Stimulated activated CD4-positive, alpha-beta T cell treated with anti-CD3 and anti-CD28 coated beads, Interleukin-15, amount 100 ng/mL, for 1 hour (primary cell): ENCODE measurements around the gene USP3.
"Not testable (repeated sequence)": the region's sequence is repeated elsewhere in the genome, so short reads cannot be mapped to it uniquely, and the experiment has no call there.

Source experiments
- DNase-seq, 2 donors: peaks; one replicate each; pipeline ENCODE4 v3.0.0-alpha.2; 2020; ENCODE audit warnings: low read depth in 1 of 2, low spot score in 1 of 2

The USP3 gene

GRCh38 chr15:63509955-63510940 is 5.9 kb downstream of the USP3 start:
- no peak for DNase-seq

DNA sequence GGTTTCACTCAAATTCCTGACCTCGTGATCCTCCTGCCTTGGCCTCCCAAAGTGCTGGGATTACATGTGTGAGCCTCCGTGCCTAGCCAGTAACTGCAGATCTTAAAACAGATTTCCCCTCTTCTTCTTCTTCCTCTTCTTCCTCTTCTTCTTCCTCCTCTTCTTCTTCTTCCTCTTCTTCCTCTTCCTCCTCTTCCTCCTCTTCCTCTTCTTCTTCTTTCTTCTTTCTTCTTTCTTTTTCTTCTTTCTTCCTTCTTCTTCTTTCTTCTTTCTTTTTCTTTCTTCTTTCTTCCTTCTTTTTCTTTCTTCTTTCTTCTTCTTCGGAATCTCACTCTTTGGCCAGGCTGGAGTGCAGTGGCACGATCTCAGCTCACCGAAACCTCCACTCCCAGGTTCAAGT is 7.8 kb downstream of the USP3 start:
- DNase-seq, result no peak

- no peak for DNase-seq
Observed at GRCh38 chr15:63513271-63513670, 8.9 kb downstream of the USP3 start.

- DNase-seq, result no peak
Observed at GRCh38 chr15:63513728-63514127, 9.3 kb downstream of the USP3 start.

DNA sequence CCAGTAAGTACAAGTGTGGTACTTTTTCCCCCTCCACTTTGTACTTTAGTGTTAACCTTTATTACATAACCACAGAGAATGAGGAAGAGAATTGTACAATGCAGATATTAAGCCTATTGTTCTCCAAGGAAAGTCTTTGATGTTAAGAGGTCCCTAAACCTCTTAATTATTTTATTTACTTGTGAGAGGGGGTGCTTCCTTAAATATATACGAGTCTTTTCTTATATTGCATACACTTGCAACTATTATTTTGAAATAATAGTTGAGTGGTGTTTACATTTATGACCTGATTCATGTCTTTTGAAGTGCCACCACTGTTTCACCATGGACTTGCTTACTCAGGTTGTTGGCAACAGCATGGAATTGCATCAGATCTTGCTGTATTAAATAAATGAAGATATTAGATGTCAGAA is 10.1 kb downstream of the USP3 start:
- no peak for DNase-seq

GRCh38 chr15:63517202-63517601 is 12.8 kb downstream of the USP3 start:
- no peak for DNase-seq

DNA sequence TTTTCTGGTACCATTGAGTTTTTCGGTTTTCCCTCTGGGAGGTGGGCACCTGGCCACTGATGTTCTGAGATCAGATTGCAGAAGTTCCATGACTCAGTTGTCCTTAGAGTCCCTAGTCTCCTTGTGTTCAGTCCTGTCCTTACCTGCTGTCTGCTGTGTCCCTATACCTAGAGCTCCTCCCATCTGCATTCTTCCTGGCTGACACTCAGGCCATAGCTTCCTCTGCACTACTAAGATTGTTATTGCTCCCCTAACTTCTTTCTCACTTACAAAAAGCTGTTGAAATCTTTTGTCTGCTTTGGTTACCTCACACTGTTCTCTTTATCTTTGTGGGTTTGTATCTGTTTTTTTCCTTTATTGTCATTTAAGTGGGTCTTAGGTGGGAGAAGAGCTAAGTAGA is 13.2 kb downstream of the USP3 start:
- no peak for DNase-seq

DNA sequence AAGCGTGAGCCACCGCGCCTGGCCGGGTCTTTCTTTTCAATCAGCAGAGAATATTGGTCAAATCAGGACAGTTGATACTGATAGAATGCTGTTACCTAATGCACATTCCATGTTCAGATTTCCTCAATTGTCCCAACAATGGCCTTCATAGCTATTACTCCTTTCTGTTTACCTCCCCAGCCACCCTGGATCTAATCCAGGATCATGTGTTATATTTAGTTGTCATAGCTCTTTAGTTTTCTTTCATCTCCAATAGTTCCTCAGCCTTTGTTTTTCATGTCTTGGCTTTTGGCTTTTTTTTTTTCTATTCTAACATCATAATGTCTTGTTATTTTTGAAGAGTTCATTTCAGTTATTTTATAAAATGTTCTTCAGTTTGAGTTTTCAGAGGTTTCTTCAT is 14.6 kb downstream of the USP3 start:
- no peak for DNase-seq

DNA sequence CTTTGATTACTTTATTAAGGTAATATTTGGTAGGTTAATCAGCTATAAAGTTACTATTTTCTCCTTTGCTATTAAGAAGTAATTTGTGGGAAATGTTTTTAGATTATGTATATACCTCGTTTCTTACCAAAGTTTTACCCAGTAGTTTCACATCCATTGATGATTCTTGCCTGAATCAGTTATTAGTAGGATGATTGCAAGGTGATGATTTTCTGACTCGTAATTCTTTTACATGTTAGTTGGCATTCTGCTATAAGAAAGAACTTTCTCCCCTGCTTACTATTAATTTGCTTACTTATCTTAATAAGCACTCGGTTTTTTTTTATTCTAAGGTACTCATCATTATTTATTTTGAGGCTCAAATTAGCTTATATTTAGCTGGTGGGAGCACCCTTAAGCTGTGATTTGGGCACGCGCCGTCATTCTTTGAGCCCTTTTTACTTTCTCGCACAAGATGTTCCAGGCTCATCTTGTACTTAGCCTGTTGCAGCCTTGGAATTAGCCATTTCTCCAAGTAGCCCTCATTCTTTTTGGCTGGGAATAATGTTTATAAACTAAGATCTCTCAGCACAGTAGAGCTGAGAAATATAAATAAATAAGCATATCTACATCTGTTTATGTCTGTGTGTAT is 15.3 kb downstream of the USP3 start:
- no peak for DNase-seq

DNA sequence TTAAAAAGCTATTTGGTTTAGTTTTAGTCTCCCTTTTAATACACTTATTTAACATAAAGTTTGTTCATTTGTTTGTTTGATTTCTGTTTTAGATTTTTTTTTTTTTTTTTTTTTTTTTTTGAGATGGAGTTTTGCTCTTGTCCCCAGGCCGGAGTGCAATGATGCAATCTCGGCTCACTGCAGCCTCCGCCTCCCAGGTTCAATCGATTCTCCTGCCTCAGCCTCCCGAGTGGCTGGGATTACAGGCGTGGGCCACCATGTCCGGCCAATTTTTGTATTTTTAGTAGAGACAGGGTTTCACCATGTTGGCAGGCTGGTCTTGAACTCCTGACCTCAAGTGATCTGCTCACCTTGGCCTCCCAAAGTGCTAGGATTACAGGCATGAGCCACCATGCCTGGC is 16.1 kb downstream of the USP3 start:
- not testable (repeated sequence) for DNase-seq

DNA sequence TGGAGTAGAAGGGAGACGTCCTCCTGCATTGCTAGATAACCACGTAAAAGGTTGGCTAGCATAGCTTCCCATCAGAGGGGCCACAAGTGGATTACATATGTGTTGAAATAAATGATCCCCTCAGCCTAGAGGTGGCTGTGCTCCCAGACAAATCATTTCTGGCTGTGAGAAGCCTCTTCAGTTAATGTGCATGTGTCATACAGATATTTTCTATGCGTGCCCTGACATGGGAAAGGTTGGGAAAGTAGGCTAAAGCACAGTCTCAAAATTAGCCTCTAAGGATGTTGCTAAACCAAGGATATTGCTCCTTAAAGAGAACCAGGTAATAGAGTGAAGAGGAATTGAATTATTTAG is 17.8 kb downstream of the USP3 start:
- DNase-seq, result no peak

- no peak for DNase-seq
Observed at GRCh38 chr15:63523306-63523990, 19.1 kb downstream of the USP3 start.

GRCh38 chr15:63524316-63525015 is 20.1 kb downstream of the USP3 start:
- no peak for DNase-seq

DNA sequence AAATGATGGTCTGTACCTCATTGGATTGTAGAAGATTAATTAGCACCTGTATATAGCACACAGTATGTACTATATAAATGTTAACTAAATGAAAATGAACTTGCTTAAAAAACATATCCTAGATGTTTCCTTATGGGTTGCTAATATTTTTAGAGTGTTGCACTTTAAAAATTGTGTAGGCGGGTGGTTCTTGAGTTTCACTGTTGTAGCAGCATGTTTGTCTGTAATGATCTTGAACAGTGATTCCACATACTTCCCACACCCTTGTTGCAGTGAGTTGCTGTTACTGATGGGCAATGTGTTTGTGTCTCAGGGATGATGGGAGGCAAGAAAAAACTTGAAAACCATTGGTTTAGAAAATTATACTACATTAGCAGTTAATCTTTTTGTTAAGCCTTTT is 22.0 kb downstream of the USP3 start:
- no peak for DNase-seq

GRCh38 chr15:63528138-63528659 is 23.8 kb downstream of the USP3 start:
- DNase-seq, result no peak

DNA sequence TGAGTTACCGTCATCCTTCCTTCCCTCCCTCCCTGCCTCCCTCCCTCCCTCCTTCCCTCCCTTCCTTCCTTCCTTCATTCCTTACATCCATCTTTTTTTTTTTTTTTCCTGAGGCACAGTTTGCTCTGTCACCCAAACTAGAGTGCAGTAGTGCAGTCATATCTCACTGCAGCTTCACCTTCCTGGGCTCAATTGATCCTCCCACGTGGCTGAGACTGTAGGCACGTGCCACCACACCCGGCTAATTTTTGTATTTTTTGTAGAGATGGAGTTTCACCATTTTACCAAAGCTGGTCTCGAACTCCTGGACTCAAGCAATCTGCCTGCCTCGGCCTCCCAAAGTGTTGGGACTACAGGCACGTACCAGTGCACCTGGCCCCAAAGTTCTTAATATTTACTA is 25.8 kb downstream of the USP3 start:
- DNase-seq, result no peak

DNA sequence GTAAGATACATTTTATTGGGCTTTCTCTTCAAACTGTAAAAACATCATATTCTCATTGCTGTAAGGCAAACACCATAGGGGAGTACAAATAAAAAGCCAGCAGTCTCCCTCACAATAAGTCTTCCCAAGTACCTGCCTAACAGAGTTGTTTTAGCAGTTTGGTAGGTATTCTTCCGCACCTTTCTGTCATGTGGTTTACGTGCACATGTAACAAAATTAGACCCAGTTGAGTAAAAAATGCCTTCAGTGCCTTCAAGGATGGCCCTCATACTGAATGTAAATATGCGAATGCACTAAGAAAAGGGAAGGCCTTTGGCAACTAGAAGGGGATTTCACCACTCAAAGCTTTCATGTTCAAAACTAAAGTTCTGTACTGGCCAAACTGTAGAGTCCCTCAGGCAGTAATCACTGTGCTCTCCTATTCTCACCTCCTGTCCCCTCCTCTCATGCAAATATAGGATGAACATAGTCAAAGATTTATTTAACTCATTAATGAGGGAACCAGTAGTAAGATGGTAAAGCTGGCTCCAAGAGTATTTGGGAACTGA is 26.4 kb downstream of the USP3 start:
- DNase-seq, result no peak

DNA sequence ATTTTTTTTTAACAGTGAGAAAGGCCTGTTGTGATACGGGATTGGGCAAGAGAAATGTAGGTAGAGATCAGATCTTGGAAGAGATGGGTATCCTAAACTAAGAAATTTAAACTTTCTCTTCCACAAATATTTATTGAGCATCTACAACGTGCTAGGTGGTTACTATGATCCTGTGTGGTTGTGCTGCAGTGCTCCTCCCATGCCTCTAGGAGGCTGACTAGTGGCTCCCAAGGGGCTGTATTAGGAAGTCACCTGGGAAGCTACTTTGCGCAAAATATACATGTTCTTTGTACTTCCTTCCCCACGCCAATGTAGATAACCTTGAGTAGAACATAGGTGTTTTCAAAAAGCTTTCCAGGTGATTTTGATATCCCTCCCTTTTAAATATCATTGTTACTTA is 27.2 kb downstream of the USP3 start:
- no peak for DNase-seq

DNA sequence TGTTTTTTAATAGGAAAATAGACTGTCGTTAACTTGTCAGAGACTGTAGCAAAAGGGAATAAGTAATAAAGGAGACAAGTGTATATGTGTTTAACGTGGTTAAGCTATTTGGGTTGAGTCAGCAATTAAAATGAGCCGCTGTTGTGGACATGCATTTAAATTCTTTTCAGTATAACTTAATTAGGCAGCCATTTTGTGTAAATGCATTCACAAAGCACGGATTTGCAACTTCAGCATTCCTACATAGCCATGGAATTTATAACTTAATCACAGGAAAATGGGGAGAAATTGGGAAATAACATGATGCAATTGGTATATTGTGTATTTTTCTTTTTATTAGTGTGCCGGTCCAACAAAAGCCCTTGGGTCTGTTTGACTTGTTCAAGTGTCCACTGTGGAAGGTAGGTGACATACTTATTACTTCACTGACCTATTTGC is 27.9 kb downstream of the USP3 start:
- DNase-seq, result no peak

GRCh38 chr15:63534888-63535287 is 30.5 kb downstream of the USP3 start:
- not testable (repeated sequence) for DNase-seq

- DNase-seq, result no peak
Observed at GRCh38 chr15:63535689-63536088, 31.3 kb downstream of the USP3 start.
